SKM-1 (cell line): ENCODE data around the gene CPT2.

Source experiments
- DNase-seq: peaks from one replicate; lab custom pipeline; 2025; ENCODE audit not compliant: unreplicated experiment; lab: John Stamatoyannopoulos, UW

The CPT2 gene

GRCh38 chr1:53260631-53261247, 64.1 kb downstream of the CPT2 start:
- DNase-seq = no peak

DNA sequence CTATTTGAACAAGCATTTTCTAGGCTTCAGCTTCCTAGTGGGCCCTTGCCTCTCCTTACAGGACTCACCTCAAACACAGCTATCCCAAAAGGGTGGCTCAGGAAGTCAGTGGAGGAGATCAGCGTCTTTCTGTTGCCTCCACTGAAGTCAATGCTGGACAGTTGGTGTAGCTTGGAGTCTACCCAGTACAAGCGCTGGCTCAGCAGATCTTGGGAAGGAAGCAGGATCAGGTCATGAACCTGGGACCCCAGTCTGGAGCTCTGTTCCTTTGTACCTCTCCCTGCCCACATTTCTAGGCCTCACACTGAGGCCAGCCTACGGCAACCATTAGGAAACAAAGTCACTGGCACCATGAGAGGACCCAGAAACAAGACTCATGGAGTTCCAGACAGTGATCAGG, 65.4 kb downstream of the CPT2 start:
- no peak for DNase-seq
